Neural cell (in vitro differentiated cells): ENCODE results near the gene ZNF148.

Source experiments
- EP300 ChIP-seq: fragments of 450-650 bp; conservative IDR thresholded peaks from 2 replicates; pipeline ENCODE4 v1.6.1; 2014; ENCODE audit warnings: antibody characterized with exemption, mild to moderate bottlenecking, moderate library complexity; ENCODE audit not compliant: poor library complexity, severe bottlenecking
- EZH2 ChIP-seq: fragments of 200-600, 300-800 bp; shearing (Covaris generic), sonication (generic); IDR thresholded peaks from 2 replicates; pipeline ENCODE4 v1.6.1; 2014; ENCODE audit warnings: antibody characterized with exemption, low read length, borderline replicate concordance, mild to moderate bottlenecking; ENCODE audit not compliant: insufficient read depth, poor library complexity, severe bottlenecking
- MXI1 ChIP-seq: fragments of 450-650 bp; conservative IDR thresholded peaks from 2 replicates; pipeline ENCODE4 v1.6.1; 2014; ENCODE audit warnings: antibody characterized with exemption, mild to moderate bottlenecking; ENCODE audit not compliant: poor library complexity, severe bottlenecking
- POLR2AphosphoS5 ChIP-seq: IDR thresholded peaks from 2 replicates; pipeline ENCODE4 v1.6.1; 2012
- SMC3 ChIP-seq: fragments of 450-650 bp; conservative IDR thresholded peaks from 2 replicates; pipeline ENCODE4 v1.6.1; 2014; ENCODE audit warnings: antibody characterized with exemption, mild to moderate bottlenecking, moderate library complexity; ENCODE audit not compliant: poor library complexity
- TF ChIP-seq, protein P1 (sequence below): fragments of 450-650 bp; IDR thresholded peaks from 2 replicates; pipeline ENCODE4 v1.5.1; 2014; ENCODE audit warnings: antibody characterized with exemption, mild to moderate bottlenecking, moderate library complexity; ENCODE audit not compliant: poor library complexity, severe bottlenecking

DNA sequence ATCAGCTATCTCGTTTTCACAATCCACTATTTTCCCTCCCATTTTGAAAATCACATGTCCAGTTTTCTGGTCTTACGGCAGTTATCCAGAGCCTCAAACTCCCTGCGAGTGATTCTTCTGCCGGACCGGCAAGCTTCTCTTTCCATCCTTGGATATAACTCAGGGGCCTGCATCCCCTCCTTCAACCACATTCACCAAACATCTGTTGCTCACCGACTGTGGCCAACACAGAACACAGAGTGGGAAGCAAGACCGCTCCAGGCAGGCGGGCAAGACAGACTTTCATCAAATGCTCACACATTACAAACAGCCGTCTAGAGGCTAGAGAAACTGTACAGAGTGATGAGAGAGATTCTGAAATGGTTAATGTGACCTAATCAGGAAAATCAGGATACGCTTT is 154.9 kb downstream of the ZNF148 start:
- TF ChIP-seq, protein P1, sequence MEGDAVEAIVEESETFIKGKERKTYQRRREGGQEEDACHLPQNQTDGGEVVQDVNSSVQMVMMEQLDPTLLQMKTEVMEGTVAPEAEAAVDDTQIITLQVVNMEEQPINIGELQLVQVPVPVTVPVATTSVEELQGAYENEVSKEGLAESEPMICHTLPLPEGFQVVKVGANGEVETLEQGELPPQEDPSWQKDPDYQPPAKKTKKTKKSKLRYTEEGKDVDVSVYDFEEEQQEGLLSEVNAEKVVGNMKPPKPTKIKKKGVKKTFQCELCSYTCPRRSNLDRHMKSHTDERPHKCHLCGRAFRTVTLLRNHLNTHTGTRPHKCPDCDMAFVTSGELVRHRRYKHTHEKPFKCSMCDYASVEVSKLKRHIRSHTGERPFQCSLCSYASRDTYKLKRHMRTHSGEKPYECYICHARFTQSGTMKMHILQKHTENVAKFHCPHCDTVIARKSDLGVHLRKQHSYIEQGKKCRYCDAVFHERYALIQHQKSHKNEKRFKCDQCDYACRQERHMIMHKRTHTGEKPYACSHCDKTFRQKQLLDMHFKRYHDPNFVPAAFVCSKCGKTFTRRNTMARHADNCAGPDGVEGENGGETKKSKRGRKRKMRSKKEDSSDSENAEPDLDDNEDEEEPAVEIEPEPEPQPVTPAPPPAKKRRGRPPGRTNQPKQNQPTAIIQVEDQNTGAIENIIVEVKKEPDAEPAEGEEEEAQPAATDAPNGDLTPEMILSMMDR: no peak
- no peak for TF ChIP-seq EZH2
- no peak for TF ChIP-seq POLR2AphosphoS5
- TF ChIP-seq EP300: no peak
- no peak for TF ChIP-seq MXI1
- TF ChIP-seq SMC3: no peak
